GM12878 (cell line): Measurements from ENCODE around the gene FLOT1. TPM values are rescaled to one million over a fixed set of nuclear protein-coding genes. Genes with fewer than 3 reads are reported as not detected.

Experiments
- ATAC-seq: fragments of 200-7000 bp; cut with Tn5 transposase; 3 replicates; pipeline ENCODE4 v1.9.1; 2020; ENCODE audit warnings: mild to moderate bottlenecking, moderate library complexity
- BruUV-seq: library from RNA; stranded (reverse); fragments of 400-500 nt; replicated peaks from 2 replicates; lab custom pipeline; 2021; lab: Mats Ljungman, UMichigan
- CTCF ChIA-PET: fragments of 300-600 bp; sonication (Branson Sonifier 250); formaldehyde crosslinking; extraction: SDS; loops from one replicate; lab custom pipeline; 2021; ENCODE audit warnings: inconsistent platforms; lab: Yijun Ruan, JAX
- POLR2A ChIA-PET: fragments of 350-600 bp; formaldehyde crosslinking; extraction: SDS; loops from one replicate; lab custom pipeline; 2021; ENCODE audit warnings: inconsistent platforms; lab: Charles Lee
- RAD21 ChIA-PET: fragments of 300-600 bp; sonication (Branson Sonifier 250); formaldehyde crosslinking; loops from one replicate; lab custom pipeline; 2023; ENCODE audit warnings: antibody characterized with exemption; ENCODE audit not compliant: unreplicated experiment; lab: Charles Lee
- SMC1A ChIA-PET: fragments of 300-600 bp; sonication (Branson Sonifier 250); formaldehyde crosslinking; loops from one replicate; lab custom pipeline; 2023; ENCODE audit not compliant: unreplicated experiment, uncharacterized antibody; lab: Charles Lee
- DNase-seq: peaks from one replicate; pipeline ENCODE4 v3.0.0-alpha.2; 2011; ENCODE audit warnings: low read depth, low spot score
- FAIRE-seq: peaks from 3 replicates; lab custom pipeline; 2011; peaks lifted over from hg19 to GRCh38; lab: Jason Lieb, UNC
- H2AFZ ChIP-seq: 2 replicates; pipeline ENCODE4 v1.6.0; 2011; ENCODE audit warnings: low read depth, low read length, control low read depth; ENCODE audit not compliant: control insufficient read depth
- H3K27ac ChIP-seq: 2 replicates; pipeline ENCODE4 v1.5.1; 2011; ENCODE audit warnings: control low read depth; ENCODE audit not compliant: control insufficient read depth, insufficient read depth
- H3K27me3 ChIP-seq, 2 experiments: replicated peaks in 1 of 2; 2 replicates each; pipeline versions ENCODE4 v1.6.0 to v1.6.1; 2011; ENCODE audit warnings: low read length in 1 of 2; ENCODE audit not compliant: control insufficient read depth in 2 of 2, insufficient read depth in 2 of 2
- H3K36me3 ChIP-seq, 2 experiments: 2 replicates each; pipeline ENCODE4 v1.5.1; 2011; ENCODE audit warnings: low read length in 1 of 2; ENCODE audit not compliant: control insufficient read depth in 2 of 2, insufficient read depth in 2 of 2
- H3K4me1 ChIP-seq: 2 replicates; pipeline ENCODE4 v1.6.1; 2011; ENCODE audit warnings: mild to moderate bottlenecking, low read length, moderate library complexity, mixed read lengths; ENCODE audit not compliant: control insufficient read depth, insufficient read depth
- H3K4me2 ChIP-seq: 2 replicates; pipeline ENCODE4 v1.6.0; 2011; ENCODE audit warnings: control low read depth; ENCODE audit not compliant: control insufficient read depth, insufficient read depth
- H3K4me3 ChIP-seq: fragments of 200-600 bp; sonication (generic); 2 replicates; pipeline ENCODE4 v1.5.1; 2016
- H3K79me2 ChIP-seq: 2 replicates; pipeline ENCODE4 v1.6.0; 2011; ENCODE audit warnings: low read length; ENCODE audit not compliant: control insufficient read depth, insufficient read depth
- H3K9ac ChIP-seq: 2 replicates; pipeline ENCODE4 v1.8.0; 2011; ENCODE audit warnings: low read length, control low read depth, mixed read lengths; ENCODE audit not compliant: control insufficient read depth, insufficient read depth
- H3K9me3 ChIP-seq: replicated peaks from 3 replicates; pipeline ENCODE4 v1.5.1; 2011; ENCODE audit warnings: mild to moderate bottlenecking, low read length; ENCODE audit not compliant: control insufficient read depth, insufficient read depth
- H4K20me1 ChIP-seq: 2 replicates; pipeline ENCODE4 v1.6.0; 2011; ENCODE audit not compliant: control insufficient read depth, insufficient read depth
- CBFB ChIP-seq: IDR thresholded peaks from 2 replicates; pipeline ENCODE4 v1.6.1; 2016; ENCODE audit warnings: antibody characterized with exemption, low read depth
- DPF2 ChIP-seq: fragments of 450-650 bp; IDR thresholded peaks from 2 replicates; pipeline ENCODE4 v1.6.1; 2017; ENCODE audit warnings: mild to moderate bottlenecking
- FOS ChIP-seq: IDR thresholded peaks from 3 replicates; pipeline ENCODE4 v1.6.1; 2011; ENCODE audit warnings: borderline replicate concordance; ENCODE audit not compliant: insufficient read length; ENCODE audit errors: extremely low read depth
- GATAD2B ChIP-seq: fragments of 450-650 bp; conservative IDR thresholded peaks from 2 replicates; pipeline ENCODE4 v1.6.1; 2017; ENCODE audit warnings: low read depth, mild to moderate bottlenecking, moderate library complexity
- IKZF2 ChIP-seq, 2 experiments: fragments of 450-650 bp; IDR thresholded peaks; 2 replicates each; pipeline ENCODE4 v1.6.1; 2017; ENCODE audit warnings: mild to moderate bottlenecking in 2 of 2, moderate library complexity in 2 of 2
- KAT2A ChIP-seq: conservative IDR thresholded peaks from 2 replicates; pipeline ENCODE4 v1.6.1; 2011; ENCODE audit warnings: low read depth, low read length; ENCODE audit not compliant: control insufficient read depth
- RBBP5 ChIP-seq: fragments of 200-600 bp; sonication (generic); conservative IDR thresholded peaks from 2 replicates; pipeline ENCODE4 v1.6.1; 2016
- SMAD1 ChIP-seq: fragments of 450-650 bp; IDR thresholded peaks from 2 replicates; pipeline ENCODE4 v1.6.1; 2018; ENCODE audit warnings: mild to moderate bottlenecking, low read depth; ENCODE audit not compliant: partially characterized antibody
- STAT3 ChIP-seq: IDR thresholded peaks from 2 replicates; pipeline ENCODE4 v1.6.1; 2011; ENCODE audit warnings: low read depth, low read length, improper control_type of control experiment
- ZNF687 ChIP-seq: fragments of 450-650 bp; IDR thresholded peaks from 2 replicates; pipeline ENCODE4 v1.6.1; 2017; ENCODE audit warnings: mild to moderate bottlenecking, moderate library complexity
- ZZZ3 ChIP-seq: IDR thresholded peaks from 2 replicates; pipeline ENCODE4 v1.6.1; 2011; ENCODE audit warnings: low read depth; ENCODE audit not compliant: control insufficient read depth, insufficient read length
- WGBS: methylation state at CpG from one replicate; pipeline ENCODE4 v1.1.6; 2016; ENCODE audit warnings: low lambda C conversion rate; ENCODE audit not compliant: insufficient replicate concordance, insufficient coverage; ENCODE audit errors: missing lambda C conversion rate; 5-methylcytosine and 5-hydroxymethylcytosine counted together
- in situ Hi-C: fragments of 300-500 bp; cut with MboI; formaldehyde crosslinking; loops from 9 replicates; pipeline ENCODE4 v1.14.3; 2018; ENCODE audit warnings: mixed read lengths
- intact Hi-C: fragments of 100-400 bp; cut with micrococcal nuclease; formaldehyde crosslinking; loops from one replicate; pipeline ENCODE4 v1.14.2; 2022; ENCODE audit not compliant: unreplicated experiment
- polyA plus RNA-seq, 11 experiments: library from polyadenylated mRNA; depleted of rRNA in 4 of 11; unstranded in 6 of 11; stranded (reverse) in 5 of 11; fragments of >200 nt; fragmentation: Nextera tagmentation in 4 of 11; fragmentation: Illumina TruSeq in 1 of 11; extraction: Ambion mirVana in 4 of 11; extraction: Trizol in 1 of 11; gene quantifications; 1 replicate in 1 of 11; 2 replicates in 10 of 11; pipeline versions ENCODE4 v1.2.1 to v1.2.3, GENCODE V29; 2011 to 2016; ENCODE audit warnings: inconsistent platforms in 2 of 11, missing spikeins in 2 of 11, low read depth in 1 of 11
- total RNA-seq, 4 experiments: library from RNA; depleted of rRNA in 3 of 4; stranded (reverse); fragments of >200 nt in 3 of 4; fragmentation: Illumina TruSeq in 1 of 4; extraction: Trizol in 1 of 4; gene quantifications; 2 replicates each; pipeline versions ENCODE4 v1.2.1 to v1.2.3, GENCODE V29; 2013 to 2021

The FLOT1 gene
- total and polyA plus RNA-seq, 10 of the 15 experiments (the other 5 are each of a cell fraction or from before 2014, with no cell fraction given), result 12.3 to 153 (median 112) TPM

GRCh38 chr6:30781743-30782424 is 39.4 kb upstream of the FLOT1 start (continued):
- TF ChIP-seq ZNF687, result peak; percentile 79
- 0 out of 2 replicates have a peak, but pooled peaks have one; percentile 20 for TF ChIP-seq CBFB
- TF ChIP-seq DPF2, result peak; percentile 65; the same call in 1 of the 2 replicates
- peak; percentile 92 to 93 for TF ChIP-seq IKZF2 (IDR thresholded peaks at IDR 0.05)
- no peak for TF ChIP-seq KAT2A

DNA sequence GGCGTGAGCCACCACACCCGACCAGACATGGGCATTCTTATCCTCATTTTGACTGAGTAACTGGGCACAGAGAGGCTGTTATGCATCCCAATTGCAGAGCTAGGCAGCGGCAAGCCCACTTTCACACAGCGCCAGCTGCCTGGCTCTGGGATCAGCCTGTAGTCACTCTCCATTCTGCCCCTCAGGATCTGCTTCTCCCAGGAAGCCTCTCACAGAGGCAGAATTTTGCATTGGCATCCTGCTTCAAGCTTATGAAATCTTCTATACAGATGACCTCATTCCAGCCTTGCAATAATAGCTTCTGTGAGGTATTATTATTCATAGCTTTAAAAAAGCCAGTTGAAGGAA is 38.9 kb upstream of the FLOT1 start:
- peak overlapping the region; percentile 13 for H2AFZ ChIP-seq
- intact Hi-C loops, result no loop called here
- H3K4me2 ChIP-seq, result no peak overlapping the region; the same call in 1 of the 2 replicates
- H3K4me3 ChIP-seq, result no peak overlapping the region
- DNase-seq (no peak), ATAC-seq (no peak)
- H3K27ac ChIP-seq, result peak overlapping the region; percentile 44; the same call in 1 of the 2 replicates
- BruUV-seq, result no TSS peak
- H4K20me1 ChIP-seq, result no peaks in the 10 kb centered on the region
- WGBS, result 66% methylated on average over 4 of the region's 4 CpGs
- TF ChIP-seq GATAD2B (no peak), FOS (no peak), RBBP5 (no peak), DPF2 (no peak), STAT3 (no peak), SMAD1 (no peak), ZZZ3 (no peak)
- TF ChIP-seq, all 136 proteins: peak for 0
- Histone ChIP-seq H3K79me2 (no peaks in the 10 kb centered on the region), H3K9ac (no peak overlapping the region), H3K27me3 (no peaks in the 10 kb centered on the region), H3K36me3 (no peaks in the 10 kb centered on the region), H3K4me1 (peaks cover 14% of the 10 kb centered on the region), H3K9me3 (no peaks in the 10 kb centered on the region)
- FAIRE-seq, result no peak
- RAD21 ChIA-PET, result interaction anchor here (0.9 to 5.3 kb wide), 8 partner anchors 9 to 43 kb away, joined by 3 to 39 read pairs (median 5); no protein-coding TSS in a partner anchor
- CTCF ChIA-PET, result interaction anchor here (0.6 to 2.2 kb wide), 6 partner anchors 9 to 50 kb away, joined by 3 to 8 read pairs (median 4); no protein-coding TSS in a partner anchor
- SMC1A ChIA-PET, result interaction anchor here (0.6 to 5.7 kb wide), 12 partner anchors 8 to 43 kb away, joined by 3 to 58 read pairs (median 8); no protein-coding TSS in a partner anchor
- POLR2A ChIA-PET, result interaction anchor here (0.5 to 3.5 kb wide), 7 partner anchors 8 to 53 kb away, joined by 3 to 19 read pairs (median 3); no protein-coding TSS in a partner anchor
- in situ Hi-C loops, result no loop called here
